ENCODE measurements around the gene FAM43A. TPM values are rescaled to one million over a fixed set of nuclear protein-coding genes. Genes with fewer than 3 reads are reported as not detected.

FAM43A gene
- 10 to 100 TPM; 13.0 to 59.3 (median 31.7) TPM for total RNA-seq

DNA sequence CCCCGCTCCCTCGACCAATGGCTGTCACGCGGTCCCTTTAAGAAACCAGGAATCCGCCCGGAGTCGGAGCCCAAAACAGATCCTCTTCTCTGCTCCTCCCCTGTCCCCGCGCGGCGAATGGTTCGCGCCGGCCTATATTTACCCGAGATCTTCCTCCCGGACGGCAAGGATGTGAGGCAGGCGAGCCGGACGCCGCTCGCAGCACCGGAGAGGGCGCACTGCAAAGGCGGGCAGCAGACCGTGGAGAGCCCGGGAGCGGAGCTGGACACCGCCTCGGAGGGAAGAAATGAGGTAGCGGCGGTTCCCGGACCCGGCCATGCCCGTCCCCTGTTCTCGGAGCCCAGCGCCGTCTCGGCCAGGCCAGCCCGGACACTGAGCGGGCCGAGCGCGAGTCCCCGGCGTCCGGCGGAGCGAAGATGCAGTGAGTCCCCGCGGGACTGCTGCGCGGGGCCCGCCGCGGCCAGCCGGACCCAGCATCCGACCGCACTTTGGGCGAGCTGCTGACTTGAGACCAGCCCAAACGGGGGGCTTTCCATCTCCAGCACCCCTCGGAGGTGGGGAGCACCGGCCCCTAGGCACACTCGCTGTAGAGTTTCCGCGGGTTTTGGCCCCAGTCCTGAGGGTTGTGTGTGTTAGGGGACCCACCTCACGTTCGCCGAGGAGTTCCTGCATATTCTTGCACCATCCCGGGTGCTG lies at the start of gene FAM43A:
FAM43A (plus strand) TSS at position 166 of the 696 bp plus-strand sequence. CDS start 944 bp downstream, outside the sequence.
- DNase-seq (ENCODE audit: low spot score) = peak; percentile 83
- peak; percentile 73 for ATAC-seq (ENCODE audit: low FRiP score)
- no peak for TF ChIP-seq CTCF (IDR thresholded peaks at IDR 0.05)

- DNase-seq (ENCODE audit: low spot score) (no peak), ATAC-seq (ENCODE audit: low FRiP score) (no peak)
- TF ChIP-seq CTCF (IDR thresholded peaks at IDR 0.05) = no peak
Observed at GRCh38 chr3:194637066-194637465, 48.6 kb upstream of the FAM43A start.

- TF ChIP-seq CTCF (IDR thresholded peaks at IDR 0.05) = no peak
- DNase-seq (ENCODE audit: low spot score) = no peak
Observed at GRCh38 chr3:194637541-194638400, 47.9 kb upstream of the FAM43A start.

DNA sequence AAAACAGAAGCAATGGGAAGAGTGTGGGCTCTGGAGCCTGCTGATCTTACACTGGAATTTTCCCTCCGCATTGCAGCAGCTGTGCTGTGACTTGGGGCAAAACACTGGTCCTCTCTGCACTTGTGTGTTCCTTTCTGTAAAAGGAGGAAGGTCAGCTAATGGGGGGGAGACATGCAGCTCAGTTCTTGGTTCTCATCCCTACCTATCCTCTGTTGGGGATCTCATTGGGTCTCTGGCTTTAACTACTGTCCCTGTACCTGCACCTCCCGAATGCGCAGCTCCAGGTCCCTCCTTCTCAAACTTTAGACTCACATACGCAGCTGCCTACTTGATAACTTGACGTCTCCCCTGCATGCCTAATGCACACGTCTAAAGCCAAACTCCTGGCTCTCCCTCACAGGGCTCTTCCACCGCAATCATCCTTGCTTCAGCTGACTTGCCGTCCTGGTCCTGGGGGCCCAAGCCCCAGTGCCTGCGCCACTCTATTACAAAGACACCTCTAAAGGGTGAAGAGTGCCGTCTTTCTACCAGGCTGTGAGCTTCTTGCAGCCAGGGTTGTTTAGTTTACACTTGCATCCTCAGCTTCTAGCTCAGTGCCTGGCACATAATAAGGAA lies 46.6 kb upstream of the FAM43A start:
- ATAC-seq (ENCODE audit: low FRiP score) (no peak), DNase-seq (ENCODE audit: low spot score) (no peak)
- no peak for TF ChIP-seq CTCF (IDR thresholded peaks at IDR 0.05)

More at GRCh38 chr3:194637541-194638400, 47.9 kb upstream of the FAM43A start:
- no peak for ATAC-seq (ENCODE audit: low FRiP score)

GRCh38 chr3:194640829-194641228 lies 44.9 kb upstream of the FAM43A start:
- DNase-seq (ENCODE audit: low spot score) (no peak), ATAC-seq (ENCODE audit: low FRiP score) (no peak)
- no peak for TF ChIP-seq CTCF (IDR thresholded peaks at IDR 0.05)

GRCh38 chr3:194642769-194643168 lies 42.9 kb upstream of the FAM43A start:
- no peak for DNase-seq (ENCODE audit: low spot score)
- no peak for TF ChIP-seq CTCF (IDR thresholded peaks at IDR 0.05)

More at GRCh38 chr3:194642769-194643168, 42.9 kb upstream of the FAM43A start:
- ATAC-seq (ENCODE audit: low FRiP score) = no peak

All from omental fat pad (tissue), 4 donors.